CD14-positive monocyte (primary cell): Measurements from ENCODE around the gene CNIH3. TPM values are rescaled to one million over a fixed set of nuclear protein-coding genes. Genes with fewer than 3 reads are reported as not detected.

Experiments used
- DNase-seq, 3 donors: peaks; one replicate each; pipeline ENCODE4 v3.0.0-alpha.2; 2011 to 2022
- H2AFZ ChIP-seq: 2 replicates; pipeline ENCODE4 v1.6.0; 2012; ENCODE audit warnings: mild to moderate bottlenecking, low read depth, low read length, inconsistent platforms; ENCODE audit not compliant: insufficient read depth, poor library complexity, severe bottlenecking
- H3K27ac ChIP-seq, 2 donors: 1 replicate in 1 of 2; 2 replicates in 1 of 2; pipeline ENCODE4 v1.5.1; 2012 to 2013; ENCODE audit warnings: low read length in 2 of 2, control low read depth in 1 of 2, inconsistent platforms in 1 of 2, low read depth in 1 of 2, mild to moderate bottlenecking in 1 of 2
- H3K27me3 ChIP-seq, 2 donors: one replicate each; pipeline versions ENCODE4 v1.6.0 to v1.6.1; 2011 to 2013; ENCODE audit warnings: low read length in 2 of 2; ENCODE audit not compliant: control insufficient read depth in 2 of 2, insufficient read depth in 2 of 2
- H3K36me3 ChIP-seq, 2 donors: replicated peaks in 1 of 2; 1 replicate in 1 of 2; 2 replicates in 1 of 2; pipeline versions ENCODE4 v1.5.1 to v1.6.1; 2012 to 2013; ENCODE audit warnings: low read length in 2 of 2, control low read depth in 1 of 2, inconsistent platforms in 1 of 2, mild to moderate bottlenecking in 1 of 2; ENCODE audit not compliant: insufficient read depth in 2 of 2, control insufficient read depth in 1 of 2
- H3K4me1 ChIP-seq, 2 donors: 1 replicate in 1 of 2; 2 replicates in 1 of 2; pipeline versions ENCODE4 v1.5.1 to v1.6.1; 2012 to 2013; ENCODE audit warnings: low read length in 2 of 2, control low read depth in 1 of 2, inconsistent platforms in 1 of 2, mild to moderate bottlenecking in 1 of 2, moderate library complexity in 1 of 2; ENCODE audit not compliant: insufficient read depth in 2 of 2, control insufficient read depth in 1 of 2
- H3K4me2 ChIP-seq: replicated peaks from 2 replicates; pipeline ENCODE3; 2012; ENCODE audit warnings: low read length, moderate library complexity, mild to moderate bottlenecking; ENCODE audit not compliant: poor library complexity, severe bottlenecking; ENCODE audit errors: extremely low read depth
- H3K4me3 ChIP-seq, 3 experiments: fragments of 200-600 bp in 1 of 3; sonication (generic) in 1 of 3; replicated peaks in 1 of 3; 1 replicate in 2 of 3; 2 replicates in 1 of 3; pipeline ENCODE4 v1.5.1; 2011 to 2013; ENCODE audit warnings: low read length in 3 of 3, mild to moderate bottlenecking in 3 of 3, control low read depth in 2 of 3, low read depth in 2 of 3, inconsistent platforms in 1 of 3, moderate library complexity in 1 of 3
- H3K79me2 ChIP-seq: 2 replicates; pipeline ENCODE4 v1.6.0; 2012; ENCODE audit warnings: mild to moderate bottlenecking, control low read depth, inconsistent platforms, low read length, moderate library complexity; ENCODE audit not compliant: insufficient read depth
- H3K9ac ChIP-seq: 2 replicates; pipeline ENCODE4 v1.6.0; 2017; ENCODE audit warnings: low read length, mild to moderate bottlenecking; ENCODE audit not compliant: insufficient read depth, poor library complexity, severe bottlenecking
- H3K9me3 ChIP-seq, 2 donors: replicated peaks in 1 of 2; 1 replicate in 1 of 2; 2 replicates in 1 of 2; pipeline versions ENCODE4 v1.5.1 to v1.6.1; 2012 to 2013; ENCODE audit warnings: low read length in 2 of 2, control low read depth in 1 of 2; ENCODE audit not compliant: control insufficient read depth in 1 of 2, insufficient read depth in 1 of 2
- H4K20me1 ChIP-seq: 2 replicates; pipeline ENCODE4 v1.6.0; 2012; ENCODE audit warnings: mild to moderate bottlenecking, low read length, control low read depth, moderate library complexity; ENCODE audit not compliant: insufficient read depth
- H3K27ac Mint-ChIP-seq, 7 donors: one replicate each; pipeline ENCODE4 v1.8.0; 2020; ENCODE audit warnings: mild to moderate bottlenecking in 7 of 7, mixed read lengths in 7 of 7, moderate library complexity in 6 of 7, inconsistent platforms in 2 of 7
- H3K27me3 Mint-ChIP-seq, 3 donors: one replicate each; pipeline ENCODE4 v1.8.0; 2021 to 2022; ENCODE audit warnings: low read depth in 3 of 3, mild to moderate bottlenecking in 3 of 3, mixed read lengths in 3 of 3, moderate library complexity in 3 of 3, inconsistent platforms in 1 of 3
- H3K36me3 Mint-ChIP-seq, 2 donors: one replicate each; pipeline ENCODE4 v1.8.0; 2020; ENCODE audit warnings: mixed read lengths in 2 of 2, inconsistent platforms in 1 of 2, mild to moderate bottlenecking in 1 of 2
- H3K4me1 Mint-ChIP-seq: one replicate; pipeline ENCODE4 v1.8.0; 2020; ENCODE audit warnings: mild to moderate bottlenecking, mixed read lengths
- H3K4me3 Mint-ChIP-seq, 2 donors: one replicate each; pipeline ENCODE4 v1.8.0; 2020; ENCODE audit warnings: mild to moderate bottlenecking in 2 of 2, mixed read lengths in 2 of 2, moderate library complexity in 1 of 2
- H3K9me3 Mint-ChIP-seq, 7 donors: one replicate each; pipeline ENCODE4 v1.8.0; 2020 to 2022; ENCODE audit warnings: mixed read lengths in 7 of 7, mild to moderate bottlenecking in 6 of 7, moderate library complexity in 6 of 7, inconsistent platforms in 2 of 7
- CTCF ChIP-seq: fragments of 200-600 bp; IDR thresholded peaks from one replicate; pipeline ENCODE4 v1.8.0; 2022; ENCODE audit warnings: antibody characterized with exemption, mild to moderate bottlenecking
- WGBS: methylation state at CpG from one replicate; pipeline ENCODE4 v1.1.5; 2013; ENCODE audit warnings: missing lambda C conversion rate; ENCODE audit not compliant: insufficient coverage; 5-methylcytosine and 5-hydroxymethylcytosine counted together
- intact Hi-C, 2 donors: fragments of 100-400 bp; cut with micrococcal nuclease; formaldehyde crosslinking; loops; one replicate each; pipeline versions ENCODE4 v1.15.0 to v1.15.1; 2023
- polyA plus RNA-seq, 3 donors: library from polyadenylated mRNA; depleted of rRNA in 1 of 3; unstranded in 2 of 3; stranded (reverse) in 1 of 3; fragments of 300-500 nt in 2 of 3; fragments of >200 nt in 1 of 3; fragmentation: Illumina TruSeq in 2 of 3; gene quantifications; 1 replicate in 2 of 3; 2 replicates in 1 of 3; pipeline ENCODE4 v1.2.3, GENCODE V29; 2012 to 2021

CNIH3 gene
- polyA plus RNA-seq, 3 donors = 0.37 TPM; not detected in 2

GRCh38 chr1:224632921-224633321 is 16.8 kb downstream of the CNIH3 start:
- Histone ChIP-seq H4K20me1 (no peaks in the 10 kb centered on the region), H3K27me3 (no peaks in the 10 kb centered on the region), H3K4me3 (no peak overlapping the region), H2AFZ (no peak overlapping the region), H3K27ac (no peak overlapping the region), H3K4me1 (no peaks in the 10 kb centered on the region), H3K9ac (no peak overlapping the region), H3K79me2 (no peaks in the 10 kb centered on the region), H3K36me3 (no peaks in the 10 kb centered on the region), H3K4me2 (no peak overlapping the region), H3K9me3 (no peaks in the 10 kb centered on the region)
- WGBS = 96% methylated on average over 4 of the region's 8 CpGs
- Mint-ChIP-seq H3K27ac (no peak overlapping the region), H3K36me3 (no peaks in the 10 kb centered on the region), H3K4me1 (no peaks in the 10 kb centered on the region), H3K27me3 (peaks cover 2 to 10% (median 5%) of the 10 kb centered on the region in 3 donors), H3K9me3 (no peaks in the 10 kb centered on the region), H3K4me3 (no peak overlapping the region)
- TF ChIP-seq CTCF = no peak
- DNase-seq = no peak
- intact Hi-C loops = no loop called here

- no peaks in the 10 kb centered on the region for H3K9me3 ChIP-seq
- H3K27me3 Mint-ChIP-seq = peaks cover 5 to 10% (median 5%) of the 10 kb centered on the region in 3 donors
- DNase-seq = no peak
- no peak overlapping the region for H3K9ac ChIP-seq
- no peak overlapping the region for H3K4me3 ChIP-seq
- H3K79me2 ChIP-seq = no peaks in the 10 kb centered on the region
- no peak overlapping the region for H3K27ac Mint-ChIP-seq
- intact Hi-C loops = no loop called here
- H3K4me1 ChIP-seq = no peaks in the 10 kb centered on the region
- H3K36me3 ChIP-seq = no peaks in the 10 kb centered on the region
- no peak for TF ChIP-seq CTCF
- no peak overlapping the region for H3K4me2 ChIP-seq
- H3K4me3 Mint-ChIP-seq = no peak overlapping the region
- H4K20me1 ChIP-seq = no peaks in the 10 kb centered on the region
- H3K27me3 ChIP-seq = no peaks in the 10 kb centered on the region
- H3K27ac ChIP-seq = no peak overlapping the region
- no peaks in the 10 kb centered on the region for H3K9me3 Mint-ChIP-seq
- no peaks in the 10 kb centered on the region for H3K4me1 Mint-ChIP-seq
- H2AFZ ChIP-seq = no peak overlapping the region
- no peaks in the 10 kb centered on the region for H3K36me3 Mint-ChIP-seq
- WGBS = 94% methylated on average over 5 of the region's 5 CpGs
Measured at GRCh38 chr1:224635356-224635755, 19.2 kb downstream of the CNIH3 start.
